HG03432 (cell line): Measurements from ENCODE around the gene SEMA5A.
A peak's percentile ranks its signal among the peaks of the same experiment; 100 is the strongest.

Experiments used
- ATAC-seq: cut with Tn5 transposase; IDR thresholded peaks from one replicate; pipeline ENCODE4 v1.9.1; 2021; ENCODE audit warnings: mild to moderate bottlenecking, moderate library complexity; ENCODE audit not compliant: unreplicated experiment

Gene SEMA5A

DNA sequence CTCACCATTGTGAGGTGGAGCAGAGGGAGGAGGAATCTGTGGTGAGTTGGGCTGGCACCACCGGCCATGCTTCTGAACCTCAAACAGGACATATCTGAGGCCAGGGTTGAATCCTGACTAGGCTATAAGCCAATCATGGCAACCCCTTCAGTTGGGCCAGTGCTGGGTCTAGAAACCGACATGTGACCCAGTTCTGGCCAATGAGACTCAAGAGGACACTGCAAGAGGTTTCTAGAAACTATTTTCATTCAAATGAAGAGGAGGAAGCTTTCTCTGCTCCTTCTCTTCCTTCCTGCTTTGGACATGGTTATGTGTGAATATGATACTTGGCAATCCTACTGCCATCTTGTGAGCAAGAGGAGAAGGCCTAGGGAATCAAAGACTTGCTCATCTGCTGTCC, 417.7 kb downstream of the SEMA5A start:
- no peak for ATAC-seq

DNA sequence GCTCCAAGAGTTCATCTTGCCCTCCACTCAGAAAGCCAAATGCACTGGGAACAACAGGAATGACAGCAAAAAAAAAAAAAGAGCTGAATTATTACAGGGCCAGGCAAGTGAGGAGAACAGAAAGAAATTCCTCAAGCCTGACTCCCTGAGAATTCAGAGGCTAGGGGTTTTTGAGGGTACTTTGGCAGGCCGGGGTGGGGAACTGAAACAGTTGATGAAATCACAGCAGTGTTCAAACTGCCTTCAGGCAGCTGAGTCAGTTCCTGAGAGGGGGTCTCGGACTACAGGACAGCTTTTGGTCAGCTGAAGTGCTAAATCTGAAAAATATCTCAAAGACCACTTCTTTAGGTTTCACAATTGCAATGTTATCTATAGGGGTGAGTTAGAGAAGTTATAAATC, 419.4 kb downstream of the SEMA5A start:
- peak; percentile 63 for ATAC-seq

DNA sequence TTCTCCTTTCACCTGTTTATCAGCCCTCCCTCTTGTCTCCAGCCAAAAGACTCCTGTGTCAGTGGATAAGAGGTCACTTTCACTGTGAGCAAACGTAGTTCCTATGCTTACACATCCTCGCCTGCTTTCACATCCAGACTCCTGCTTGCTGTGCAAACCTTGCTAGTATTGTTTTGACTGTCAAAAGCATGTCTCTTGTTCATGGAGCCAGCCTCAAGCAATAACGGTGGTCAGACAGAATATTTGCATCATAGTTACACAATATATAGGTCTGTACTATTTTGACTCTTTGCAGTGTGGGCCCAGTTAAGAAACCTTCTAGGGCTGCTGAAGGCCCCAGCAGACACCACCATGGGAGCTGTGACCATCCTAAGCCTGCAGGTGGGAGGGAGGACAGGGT, 420.0 kb downstream of the SEMA5A start:
- ATAC-seq = peak; percentile 91

DNA sequence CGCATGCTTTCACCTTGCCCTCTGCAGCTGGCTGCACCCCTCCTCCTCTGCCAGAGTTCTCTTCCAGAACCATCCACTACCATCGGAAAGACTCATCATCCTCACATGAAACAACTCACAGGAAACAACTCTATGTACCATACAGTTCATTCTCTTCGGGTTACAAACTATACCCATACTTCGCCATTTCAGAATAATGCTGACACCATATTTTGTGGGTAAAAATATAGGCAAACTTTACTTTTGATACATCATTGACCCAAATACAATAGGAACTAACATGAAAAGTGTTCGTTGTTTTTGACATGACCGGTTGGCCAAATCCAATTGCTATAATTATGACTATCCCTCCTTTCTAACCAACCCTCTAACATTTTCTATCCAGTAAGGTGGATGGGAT, 421.0 kb downstream of the SEMA5A start:
- no peak for ATAC-seq

DNA sequence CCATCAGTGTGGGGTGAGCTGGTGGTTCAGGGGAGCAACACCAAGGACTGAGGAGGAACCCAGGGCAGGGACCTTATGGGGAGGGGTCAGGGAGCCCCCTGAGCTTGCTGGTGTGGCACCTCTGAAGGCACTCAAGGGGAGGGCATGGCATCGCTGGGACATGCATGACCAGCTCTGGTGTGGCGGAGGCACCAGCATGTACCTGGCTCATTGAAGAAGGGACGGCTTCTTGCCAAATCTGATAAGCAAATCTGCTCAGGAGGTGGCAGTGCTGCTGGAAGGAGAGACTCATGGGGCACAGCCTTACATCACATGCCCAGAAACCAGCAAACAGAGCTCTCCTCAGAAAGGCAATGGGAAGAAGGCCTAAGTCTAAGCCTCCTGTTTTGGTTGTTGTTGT, 421.8 kb downstream of the SEMA5A start:
- ATAC-seq = no peak

DNA sequence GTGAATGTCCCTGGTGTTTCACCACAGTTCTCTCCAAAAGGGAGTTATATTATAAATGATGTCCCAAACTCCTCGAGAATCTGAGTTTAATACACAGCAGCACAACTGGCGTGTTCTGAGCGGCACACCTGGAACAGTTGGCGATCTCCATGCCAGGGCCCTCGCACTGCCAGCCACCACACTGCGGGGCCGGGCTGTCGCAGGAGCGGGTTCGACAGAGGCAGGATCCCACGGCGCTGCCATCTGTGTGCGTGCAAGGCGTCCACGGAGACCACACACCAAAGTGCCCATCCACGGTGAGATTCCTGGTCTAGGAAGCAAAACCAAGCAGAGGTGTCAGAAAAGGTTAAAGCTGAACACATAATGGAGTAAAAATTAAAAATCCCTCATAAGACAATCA, 423.3 kb downstream of the SEMA5A start:
- no peak for ATAC-seq

DNA sequence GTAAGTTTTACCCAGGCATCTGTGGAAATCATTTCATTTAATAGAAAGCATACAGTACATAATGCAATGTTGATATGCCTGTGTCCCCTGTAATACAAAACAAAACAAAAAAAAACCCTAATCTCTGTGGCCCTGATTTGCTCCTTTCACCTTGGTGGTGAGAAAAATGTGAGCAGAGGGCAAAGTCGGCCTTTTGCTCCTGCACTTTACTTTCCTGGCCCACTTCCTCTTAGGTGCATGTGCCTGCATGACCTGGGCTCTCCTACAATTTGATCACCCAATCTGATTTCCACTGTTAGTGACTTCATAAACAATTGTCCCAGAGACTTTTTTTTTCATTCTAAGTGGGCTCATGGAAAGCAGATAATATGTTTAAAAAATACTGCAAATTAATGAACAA, 424.3 kb downstream of the SEMA5A start:
- no peak for ATAC-seq

DNA sequence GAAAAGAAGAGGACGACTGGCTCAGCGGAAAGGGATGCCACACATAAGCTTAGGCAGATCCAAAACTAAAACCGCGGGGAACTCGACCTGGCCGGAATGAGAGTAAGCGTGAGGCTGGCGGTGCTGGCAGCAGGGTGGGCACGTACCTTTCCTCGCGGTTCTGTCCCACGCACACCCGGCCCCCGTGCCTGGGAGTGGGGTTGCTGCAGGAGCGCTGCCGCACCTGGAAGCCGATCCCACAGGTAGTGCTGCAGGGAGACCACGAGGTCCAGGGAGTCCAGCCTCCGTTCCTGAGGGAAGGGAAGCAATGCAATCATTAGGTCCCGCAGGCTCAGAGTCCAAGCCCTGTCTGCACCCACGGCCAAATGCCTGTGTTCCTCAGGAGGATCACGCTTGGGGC, 427.0 kb downstream of the SEMA5A start:
- no peak for ATAC-seq

DNA sequence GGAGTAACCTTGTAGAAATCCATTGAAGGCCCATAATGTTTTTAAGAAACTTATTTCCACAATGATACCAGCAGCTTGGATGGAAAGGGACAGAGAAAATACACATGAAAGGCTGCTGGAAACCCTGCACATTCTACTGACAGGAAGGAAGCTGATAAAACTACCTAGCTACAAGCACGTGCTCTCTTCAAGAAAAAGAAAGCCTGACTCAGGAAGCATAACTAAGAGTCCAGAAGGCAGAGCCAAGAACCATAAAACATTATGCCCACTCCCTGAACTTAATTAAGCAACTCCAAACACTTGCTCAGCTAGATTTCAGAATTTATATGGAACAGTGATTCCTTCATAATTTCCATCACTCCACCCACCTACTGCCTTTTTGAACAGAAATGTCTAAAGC, 430.8 kb downstream of the SEMA5A start:
- no peak for ATAC-seq

DNA sequence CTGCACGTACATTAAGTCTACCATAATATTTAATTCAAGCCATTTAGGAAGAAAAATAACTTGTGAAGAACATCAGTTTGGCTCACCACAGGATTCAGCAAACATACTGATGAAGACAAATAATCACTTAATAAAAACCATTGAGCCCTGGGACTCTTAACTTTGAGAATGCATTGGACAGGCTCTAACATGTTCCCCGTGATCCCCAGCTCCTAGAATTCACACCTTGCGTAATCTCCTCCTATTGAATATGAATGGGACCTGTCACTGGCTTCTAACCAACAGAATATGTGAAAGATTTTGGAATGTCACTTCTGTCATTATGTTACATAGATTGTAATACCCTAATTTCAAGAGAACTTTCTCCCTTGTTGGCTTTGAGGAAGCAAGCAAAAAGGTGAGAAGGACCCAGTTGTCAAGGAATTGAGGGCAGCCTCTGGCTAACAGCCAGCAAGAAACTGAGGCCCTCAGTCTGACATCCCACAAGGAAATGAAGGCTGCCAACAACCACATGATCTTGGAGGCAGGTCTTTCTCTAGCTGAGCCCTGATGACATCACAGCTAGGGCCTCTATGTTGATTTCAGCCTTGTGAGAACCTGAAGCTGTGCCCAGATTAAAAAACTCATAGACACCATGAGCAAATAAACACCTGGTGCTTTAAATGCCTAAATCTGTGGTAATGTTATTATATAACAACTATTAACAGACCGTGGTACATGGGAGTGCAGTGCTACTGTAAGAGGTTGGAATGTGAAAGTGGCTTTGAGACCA, 433.2 kb downstream of the SEMA5A start:
- ATAC-seq = no peak

DNA sequence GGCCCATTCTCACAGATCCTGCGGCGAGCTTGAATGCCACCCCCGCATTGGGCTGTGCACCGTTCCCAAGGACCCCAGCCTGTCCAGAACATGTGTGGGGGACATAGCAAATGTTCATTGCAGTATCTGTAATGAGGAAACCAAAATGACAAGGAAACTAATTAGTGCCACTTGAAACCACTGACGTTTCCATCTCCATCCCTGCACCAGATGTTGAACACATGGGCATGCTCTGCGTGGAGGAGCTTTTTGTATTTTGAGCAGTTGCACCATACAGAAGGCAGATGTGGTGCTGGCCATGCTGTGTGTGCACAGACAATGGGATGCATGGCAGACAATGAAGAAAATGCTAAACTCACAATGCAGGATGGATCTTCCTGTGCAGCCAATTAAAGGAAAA, 437.7 kb downstream of the SEMA5A start:
- no peak for ATAC-seq

DNA sequence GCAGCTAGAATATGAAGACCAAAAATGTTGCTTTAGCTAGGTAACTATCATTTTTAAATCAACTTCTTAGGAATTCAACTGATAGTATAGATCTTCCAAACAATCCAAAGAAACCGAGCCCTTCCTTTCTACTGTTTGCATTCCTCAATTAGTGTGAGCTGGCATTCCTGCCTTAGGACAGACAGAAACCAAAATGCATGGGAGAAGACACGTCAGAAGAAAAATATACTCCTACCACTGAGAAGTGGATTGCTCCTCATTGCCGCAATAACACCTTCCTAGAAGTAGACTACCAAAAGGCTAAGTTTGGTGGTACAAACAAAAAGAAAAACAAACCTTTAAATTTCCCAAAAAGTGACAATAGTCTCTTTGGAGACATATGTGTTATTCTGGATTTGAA, 440.0 kb downstream of the SEMA5A start:
- ATAC-seq = no peak

DNA sequence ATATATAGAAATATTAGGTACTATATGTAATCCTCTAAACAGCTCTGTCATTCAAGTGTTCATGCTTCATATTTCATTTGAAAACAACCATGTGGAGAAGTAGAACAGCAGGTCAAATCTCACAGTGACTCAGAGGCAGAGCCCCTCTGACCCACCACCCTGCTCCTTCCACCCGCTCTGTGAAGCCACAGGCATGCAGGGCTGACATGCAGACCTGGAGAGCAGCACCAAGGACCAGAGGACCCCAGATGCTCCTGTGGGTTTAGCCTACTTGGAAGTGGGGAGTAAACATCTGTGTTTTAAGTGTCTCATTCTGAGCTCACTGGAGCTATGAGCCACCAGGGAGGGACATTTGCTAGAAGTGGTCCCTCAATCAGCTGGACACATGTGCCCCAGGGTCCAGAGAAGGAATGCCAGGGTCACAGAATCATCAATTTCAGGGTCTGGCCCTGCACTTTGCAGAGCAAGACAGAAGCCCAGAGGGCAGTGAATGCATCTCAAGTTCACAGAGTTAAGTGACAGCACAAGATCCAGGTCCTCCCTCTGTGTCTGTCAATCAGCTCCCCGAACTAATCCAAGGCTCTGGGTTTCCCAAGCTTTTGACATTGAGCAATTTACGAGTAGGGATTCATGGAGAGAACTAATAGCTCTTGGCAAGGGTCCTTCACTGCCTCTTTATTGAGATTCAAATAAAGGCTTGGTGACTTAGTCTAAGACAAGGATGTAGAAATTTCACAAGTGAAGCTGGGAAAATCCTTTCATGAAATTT, 441.1 kb downstream of the SEMA5A start:
- no peak for ATAC-seq

DNA sequence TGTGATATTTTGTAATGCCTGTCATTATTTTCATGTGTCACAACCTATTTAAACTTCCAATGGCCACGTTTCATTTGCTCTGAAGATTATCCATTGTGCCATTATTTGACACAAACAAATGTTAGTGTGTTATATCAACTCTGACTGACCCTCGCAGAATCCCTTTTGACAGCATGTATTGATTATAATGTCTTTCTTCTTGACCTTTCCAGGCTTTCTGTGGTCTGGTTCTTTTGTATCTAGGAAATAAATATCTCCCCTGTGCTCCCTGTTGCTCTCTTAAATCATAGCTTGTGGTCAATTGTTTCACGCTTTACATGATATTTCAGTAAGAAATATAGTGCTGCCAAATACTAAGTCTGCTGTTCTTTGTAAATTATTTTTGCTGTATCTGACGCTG, 442.6 kb downstream of the SEMA5A start:
- no peak for ATAC-seq

DNA sequence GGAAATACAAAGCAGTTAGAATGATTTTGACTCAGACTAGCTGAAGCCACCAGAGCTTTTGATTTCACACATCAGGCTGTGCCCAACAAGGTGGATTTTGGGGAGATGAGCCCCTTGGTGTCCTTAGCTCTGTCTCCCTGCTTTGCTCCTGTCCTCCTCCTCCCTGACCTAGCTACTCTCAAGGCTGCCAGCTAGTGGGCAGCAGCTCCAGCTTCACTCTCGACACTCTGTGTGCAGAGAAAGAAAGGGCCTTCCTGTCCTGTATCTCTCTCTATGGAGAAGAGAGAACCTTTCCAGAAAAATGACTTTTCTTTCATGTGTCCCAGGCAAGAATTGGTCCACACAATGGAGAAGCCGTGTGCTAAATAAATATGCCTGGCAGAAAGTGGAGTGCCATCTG, 446.2 kb downstream of the SEMA5A start:
- ATAC-seq = no peak

DNA sequence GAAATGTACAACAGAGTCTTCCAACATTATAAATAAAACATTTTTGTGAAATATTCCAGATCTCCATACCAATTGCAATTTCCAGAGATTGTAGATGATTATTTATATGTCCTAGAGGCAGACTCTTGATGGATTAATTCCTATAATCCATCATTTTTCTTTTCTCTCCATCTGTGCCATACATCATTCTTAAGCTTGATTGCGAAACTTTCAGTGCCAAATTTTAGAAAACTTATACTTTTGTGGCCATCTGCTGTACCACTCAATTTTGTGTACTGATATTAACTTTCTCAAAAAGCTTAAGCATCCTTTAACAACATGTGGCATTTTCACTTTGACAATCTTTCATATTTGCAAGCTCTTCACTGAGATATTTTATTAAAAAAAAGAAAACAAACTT, 446.9 kb downstream of the SEMA5A start:
- no peak for ATAC-seq

DNA sequence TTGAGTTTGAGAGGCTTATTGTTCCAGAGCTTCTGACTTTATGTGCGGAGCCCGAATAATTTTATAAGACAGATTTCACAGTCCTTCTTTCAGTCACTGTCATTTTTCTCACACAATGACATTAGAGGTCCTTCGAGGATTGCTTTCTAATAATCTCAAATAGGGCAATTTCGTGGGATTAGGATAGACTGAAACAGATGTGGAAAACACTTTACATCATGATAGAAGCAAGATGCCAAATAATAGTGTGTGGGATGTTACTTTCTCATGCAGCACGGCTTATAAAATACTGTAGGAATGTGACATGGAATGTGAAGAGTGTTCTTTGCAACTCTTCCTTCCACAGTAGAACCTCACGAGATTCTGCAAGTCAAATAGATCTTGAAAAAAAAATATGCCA, 451.3 kb downstream of the SEMA5A start:
- ATAC-seq = no peak

DNA sequence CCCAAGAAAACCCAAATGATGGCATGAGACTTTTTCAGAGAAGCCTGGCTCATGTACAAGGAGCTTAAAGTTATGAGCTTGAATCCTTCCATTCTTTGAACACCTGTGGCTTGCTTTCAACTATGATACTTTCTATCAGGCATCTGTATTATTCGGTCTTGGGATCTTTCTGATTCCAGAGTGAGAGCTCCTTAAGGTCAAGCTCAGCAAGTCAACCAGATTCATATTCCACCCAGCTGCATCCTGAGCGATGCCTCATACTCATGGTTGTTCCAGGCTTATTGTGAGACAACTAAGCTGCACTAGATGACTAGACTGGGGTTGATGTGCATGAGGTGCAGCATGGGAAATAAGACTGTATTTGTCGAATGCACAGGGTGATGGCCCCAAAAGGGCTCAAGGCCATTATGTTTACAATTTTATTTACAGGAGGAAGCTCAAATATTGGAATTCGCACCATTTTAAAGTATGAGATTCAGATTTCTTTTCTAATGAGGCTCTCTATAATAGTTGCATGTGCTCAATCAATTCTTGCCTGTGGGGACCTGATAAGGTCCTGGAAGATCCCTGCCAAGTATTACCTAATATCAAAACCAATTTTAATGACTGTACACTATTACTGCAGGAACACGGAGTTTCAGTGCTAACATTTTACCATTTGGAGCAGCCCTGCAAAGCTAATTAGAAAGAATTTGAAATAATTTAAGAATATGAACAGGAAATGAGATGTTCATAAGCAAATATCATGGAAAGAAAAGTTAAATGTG, 453.8 kb downstream of the SEMA5A start:
- ATAC-seq = no peak

DNA sequence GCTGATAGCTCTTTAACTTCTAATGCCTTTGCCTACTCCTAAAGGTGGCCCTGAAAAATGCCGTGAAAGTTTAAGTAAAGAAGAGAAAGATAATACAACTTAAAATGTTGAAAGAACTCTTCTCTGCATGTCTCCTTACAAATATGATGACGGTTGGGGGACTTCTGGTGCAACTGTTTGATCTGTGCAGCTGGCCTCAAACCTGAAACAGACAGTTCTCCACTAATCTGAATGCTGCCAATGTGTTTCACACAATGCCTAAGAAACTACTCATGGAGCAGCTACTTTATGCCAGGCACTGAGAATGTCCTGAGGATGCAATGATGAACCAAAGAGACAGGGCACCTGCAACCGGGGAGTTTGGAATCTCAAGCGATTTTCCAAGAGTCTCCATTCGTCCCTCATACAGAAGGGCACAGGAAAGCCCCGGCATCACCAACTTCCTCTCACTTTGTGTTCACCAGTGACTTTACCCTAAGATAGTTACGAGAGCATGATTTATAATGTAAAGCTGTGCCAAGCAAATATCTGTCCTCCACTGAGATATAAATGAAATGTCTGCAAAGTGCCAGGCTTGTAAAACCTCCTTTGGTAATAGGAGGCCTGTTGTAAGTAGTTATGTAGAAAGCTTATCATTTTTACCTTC, 455.4 kb downstream of the SEMA5A start:
- ATAC-seq = no peak

DNA sequence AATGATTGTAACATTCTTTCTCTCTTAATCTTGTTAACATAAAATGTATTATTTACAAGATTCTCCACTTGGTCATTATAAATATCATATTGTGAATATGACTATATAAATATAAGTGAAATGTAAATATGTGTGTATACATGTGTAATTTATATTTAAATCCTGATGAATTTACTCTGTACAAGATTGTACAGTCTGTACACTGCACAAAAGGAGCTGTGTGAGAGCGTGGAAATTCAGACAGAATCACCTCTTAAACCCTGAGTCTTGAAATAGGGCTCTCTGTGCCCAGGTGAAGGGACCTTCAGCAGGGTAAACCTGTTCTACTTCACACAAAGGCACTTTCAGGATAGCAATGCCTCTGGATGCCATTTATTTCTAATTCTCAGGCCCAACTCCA, 456.0 kb downstream of the SEMA5A start:
- ATAC-seq = no peak

DNA sequence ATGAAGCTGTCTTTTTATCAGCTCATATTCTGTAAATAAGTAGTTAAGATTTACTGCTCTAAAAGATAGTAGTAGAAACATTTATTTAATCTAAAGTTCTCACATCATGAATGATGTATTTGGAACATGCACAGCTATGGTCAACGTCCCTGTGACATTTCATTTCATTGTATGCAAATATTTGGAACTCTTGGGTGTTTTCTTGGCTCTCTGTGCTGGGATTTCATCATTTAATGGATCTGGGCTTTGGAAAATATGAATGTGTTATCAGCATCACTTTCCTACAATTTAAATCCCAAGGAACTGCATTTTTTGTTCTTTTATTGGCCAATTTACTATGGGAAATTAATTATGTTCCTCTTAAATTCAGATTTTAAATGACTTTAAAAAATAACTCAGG, 462.9 kb downstream of the SEMA5A start:
- ATAC-seq = no peak
